Spleen (tissue), 11 donors: Measurements from ENCODE around the gene NUDT3. TPM values are rescaled to one million over a fixed set of nuclear protein-coding genes. Genes with fewer than 3 reads are reported as not detected.

Source experiments
- DNase-seq: peaks from one replicate; pipeline ENCODE4 v3.0.0-alpha.2; 2020
- H3K27ac ChIP-seq, 8 donors: fragments of 200-600 bp; sonication (generic) in 7 of 8; 1 replicate in 4 of 8; 2 replicates in 4 of 8; pipeline versions ENCODE4 v1.5.0 to v1.8.0; 2016 to 2021; ENCODE audit warnings: inconsistent platforms in 4 of 8, mild to moderate bottlenecking in 4 of 8, moderate library complexity in 1 of 8
- H3K27me3 ChIP-seq, 7 donors: fragments of 200-600 bp; sonication (generic) in 6 of 7; replicated peaks in 1 of 7; 1 replicate in 4 of 7; 2 replicates in 3 of 7; pipeline versions ENCODE4 v1.5.0 to v1.8.0; 2016 to 2021; ENCODE audit warnings: inconsistent platforms in 3 of 7, mild to moderate bottlenecking in 1 of 7
- H3K36me3 ChIP-seq, 6 donors: fragments of 200-600 bp; sonication (generic) in 5 of 6; 1 replicate in 4 of 6; 2 replicates in 2 of 6; pipeline versions ENCODE4 v1.5.0 to v1.8.0; 2016 to 2021; ENCODE audit warnings: inconsistent platforms in 2 of 6
- H3K4me1 ChIP-seq, 6 donors: fragments of 200-600 bp; sonication (generic) in 5 of 6; 1 replicate in 3 of 6; 2 replicates in 3 of 6; pipeline versions ENCODE4 v1.5.0 to v1.8.0; 2016 to 2021; ENCODE audit warnings: inconsistent platforms in 3 of 6
- H3K4me3 ChIP-seq, 8 donors: fragments of 200-600 bp; sonication (generic) in 7 of 8; 1 replicate in 4 of 8; 2 replicates in 4 of 8; pipeline versions ENCODE4 v1.5.0 to v1.8.0; 2016 to 2021; ENCODE audit warnings: inconsistent platforms in 4 of 8, mild to moderate bottlenecking in 4 of 8, moderate library complexity in 2 of 8
- H3K9me3 ChIP-seq, 8 donors: fragments of 200-600 bp; sonication (generic) in 7 of 8; 1 replicate in 4 of 8; 2 replicates in 4 of 8; pipeline versions ENCODE4 v1.5.0 to v1.8.0; 2016 to 2021; ENCODE audit warnings: inconsistent platforms in 4 of 8
- POLR2A ChIP-seq, 3 donors: fragments of 450-650 bp; IDR thresholded peaks; one replicate each; pipeline ENCODE4 v1.5.1; 2017; ENCODE audit warnings: antibody characterized with exemption in 3 of 3, mild to moderate bottlenecking in 1 of 3
- POLR2AphosphoS5 ChIP-seq, 3 donors: sonication (generic); formaldehyde crosslinking; IDR thresholded peaks; one replicate each; pipeline ENCODE4 v1.5.1; 2017; ENCODE audit warnings: antibody characterized with exemption in 3 of 3
- WGBS, 5 donors: extraction: QIAGEN DNeasy Blood & Tissue Kit in 3 of 5; methylation state at CpG; one replicate each; pipeline versions ENCODE4 v1.1.5 to v1.1.7; 2013 to 2018; 5-methylcytosine and 5-hydroxymethylcytosine counted together
- intact Hi-C: fragments of 100-400 bp; cut with DNase I; formaldehyde crosslinking; loops from one replicate; pipeline ENCODE4 v1.15.0; 2023; ENCODE audit warnings: low total_unique reads
- polyA plus RNA-seq, 3 donors: library from polyadenylated mRNA; stranded (reverse); fragments of 200-250 nt; gene quantifications; one replicate each; pipeline ENCODE4 v1.2.1, GENCODE V29; 2013
- total RNA-seq, 7 donors: library from RNA; depleted of rRNA in 3 of 7; stranded (reverse); fragments of >200 nt in 3 of 7; fragmentation: NEBNext Ultra II Directional in 4 of 7; extraction: Animal tissue kit (Norgen Biotek cat#: 25700) in 4 of 7; gene quantifications; one replicate each; pipeline versions ENCODE4 v1.1.0 to v1.2.1, GENCODE V29; 2016 to 2021
- TF ChIP-seq, protein P1 (sequence below), 11 experiments: fragments of 200-600 bp in 7 of 11; fragments of 450-650 bp in 4 of 11; sonication (generic) in 4 of 11; IDR thresholded peaks in 8 of 11; conservative IDR thresholded peaks in 3 of 11; 1 replicate in 7 of 11; 2 replicates in 4 of 11; pipeline versions ENCODE4 v1.4.0 to v1.8.0; 2016 to 2021; ENCODE audit warnings: antibody characterized with exemption in 11 of 11, inconsistent platforms in 4 of 11, mild to moderate bottlenecking in 1 of 11
- donor health status: healthy with polysubstance abuse.
- donor health status: DM: no; HTN: no; CAD: no; lungs with moderate emphysema.
- donor health status: DM: no; HTN: no; CAD: no.
- donor health status: Bipolar disorder and iron deficiency.
- donor health status: healthy.
- donor health status: DM: no; HTN: no; CAD: no.
- donor health status: DM: yes; HTN: yes; CAD: no.

The NUDT3 gene
- total and polyA plus RNA-seq, 10 donors, result 9.2 to 54.2 (median 37.8) TPM

DNA sequence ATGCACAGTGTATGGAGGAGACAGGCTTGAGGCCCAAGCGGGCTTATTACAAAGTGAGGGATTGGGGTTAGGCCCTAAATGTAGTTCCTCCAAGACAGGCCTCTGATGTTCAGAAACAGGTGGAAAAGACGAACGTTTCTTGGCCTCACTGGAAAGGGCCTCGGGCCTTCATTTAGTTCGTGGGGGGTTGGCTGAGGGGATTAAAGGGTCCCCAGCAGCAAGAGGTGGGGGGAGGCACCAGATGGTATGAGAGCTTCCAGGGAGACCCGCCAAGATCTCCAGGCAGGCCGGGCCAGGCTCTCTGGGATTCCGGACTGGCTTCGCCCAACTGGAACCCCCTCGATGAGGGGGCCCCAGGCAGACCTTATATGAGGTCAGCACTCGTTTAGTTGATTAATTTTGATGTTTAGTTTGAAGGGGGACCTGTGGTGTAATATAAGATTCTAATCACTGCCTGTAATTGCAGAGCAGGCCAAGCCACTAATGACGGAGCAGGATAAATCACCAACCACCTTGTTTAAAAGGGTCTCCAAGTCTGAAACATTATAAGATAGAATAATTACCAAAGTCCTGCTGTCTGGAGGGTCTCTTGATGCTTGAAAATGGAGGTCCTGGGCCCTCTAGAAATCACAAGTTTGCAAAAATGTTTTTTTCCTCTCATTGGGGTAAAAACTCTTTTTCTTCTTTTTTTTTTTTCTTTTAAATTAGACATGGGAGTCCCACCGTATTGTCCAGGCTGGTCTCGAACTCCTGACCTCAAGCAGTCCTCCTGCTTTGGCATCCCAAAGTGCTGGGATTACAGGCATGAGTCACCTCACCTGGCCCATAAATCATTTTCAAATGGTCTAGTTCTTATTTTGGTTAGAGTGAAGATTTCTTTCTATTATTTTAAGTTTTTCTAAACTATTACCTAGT is 153.6 kb downstream of the NUDT3 start:
- Histone ChIP-seq H3K9me3 (no peaks in the 10 kb centered on the region), H3K27me3 (no peaks in the 10 kb centered on the region), H3K4me1 (peaks cover 10 to 69% (median 41%) of the 10 kb centered on the region in 6 donors), H3K4me3 (peak overlapping the region; percentile 48 to 87 (median 68)), H3K27ac (peak overlapping the region in 6 of 8 donors; percentile 62 to 97 (median 88)), H3K36me3 (peaks cover 0 to 39% (median 25%) of the 10 kb centered on the region in 6 donors)
- TF ChIP-seq POLR2A (IDR thresholded peaks at IDR 0.05), result no peak
- no peak for TF ChIP-seq POLR2AphosphoS5 (IDR thresholded peaks at IDR 0.05)
- TF ChIP-seq, protein P1, sequence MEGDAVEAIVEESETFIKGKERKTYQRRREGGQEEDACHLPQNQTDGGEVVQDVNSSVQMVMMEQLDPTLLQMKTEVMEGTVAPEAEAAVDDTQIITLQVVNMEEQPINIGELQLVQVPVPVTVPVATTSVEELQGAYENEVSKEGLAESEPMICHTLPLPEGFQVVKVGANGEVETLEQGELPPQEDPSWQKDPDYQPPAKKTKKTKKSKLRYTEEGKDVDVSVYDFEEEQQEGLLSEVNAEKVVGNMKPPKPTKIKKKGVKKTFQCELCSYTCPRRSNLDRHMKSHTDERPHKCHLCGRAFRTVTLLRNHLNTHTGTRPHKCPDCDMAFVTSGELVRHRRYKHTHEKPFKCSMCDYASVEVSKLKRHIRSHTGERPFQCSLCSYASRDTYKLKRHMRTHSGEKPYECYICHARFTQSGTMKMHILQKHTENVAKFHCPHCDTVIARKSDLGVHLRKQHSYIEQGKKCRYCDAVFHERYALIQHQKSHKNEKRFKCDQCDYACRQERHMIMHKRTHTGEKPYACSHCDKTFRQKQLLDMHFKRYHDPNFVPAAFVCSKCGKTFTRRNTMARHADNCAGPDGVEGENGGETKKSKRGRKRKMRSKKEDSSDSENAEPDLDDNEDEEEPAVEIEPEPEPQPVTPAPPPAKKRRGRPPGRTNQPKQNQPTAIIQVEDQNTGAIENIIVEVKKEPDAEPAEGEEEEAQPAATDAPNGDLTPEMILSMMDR (IDR thresholded peaks at IDR 0.05 in 8 of 11, conservative IDR thresholded peaks at IDR 0.05 in 3 of 11), result no peak
- intact Hi-C loops, result no loop called here
- WGBS, 5 donors, result 61 to 72% (median 66%) methylated on average over 14 of the region's 14 CpGs
- peak; percentile 80 for DNase-seq

DNA sequence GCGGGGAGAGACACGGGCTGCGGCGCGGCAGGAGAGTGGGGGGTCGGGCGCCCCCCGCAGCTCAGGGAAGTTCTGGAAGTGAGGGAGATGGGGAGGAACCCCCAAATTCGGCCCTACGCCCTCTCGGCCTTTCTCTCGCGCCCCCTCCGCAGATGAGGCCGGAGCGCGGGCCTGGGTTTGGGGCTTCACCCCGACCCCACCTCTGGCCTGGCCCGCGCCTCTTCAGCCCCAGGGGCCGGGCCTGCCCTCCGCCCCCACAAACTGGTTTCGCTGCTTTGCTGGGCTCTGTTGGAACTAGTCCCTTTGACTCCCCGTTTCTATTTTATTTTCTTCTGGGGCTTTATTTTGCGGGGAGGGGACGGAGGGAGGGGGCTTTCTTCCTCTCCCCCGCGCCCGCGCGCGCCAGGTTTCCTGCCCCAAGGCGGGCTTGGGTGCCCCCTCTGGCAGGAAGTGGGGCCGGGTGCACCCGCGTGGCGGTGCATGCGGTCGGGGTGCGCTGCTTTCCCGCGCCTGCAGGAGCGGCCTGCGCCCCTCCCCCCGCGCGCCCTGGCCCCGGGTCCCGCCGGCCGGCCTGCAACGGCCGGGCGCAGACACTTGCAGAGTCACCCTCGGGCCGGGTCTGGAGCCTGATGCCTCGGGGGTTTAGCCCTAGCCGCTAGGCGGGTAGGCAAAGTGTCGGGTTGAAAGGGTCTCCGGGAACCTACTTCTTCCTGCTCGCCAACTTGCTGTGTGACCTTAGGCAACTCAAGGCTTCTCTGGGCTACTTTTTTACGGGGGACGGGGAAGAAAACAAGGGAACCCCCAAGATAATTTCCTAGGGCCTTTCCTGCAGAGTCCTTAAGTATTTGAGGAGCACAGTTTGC is 154.5 kb downstream of the NUDT3 start:
- peaks cover 8 to 60% (median 33%) of the 10 kb centered on the region in 6 donors for H3K4me1 ChIP-seq
- H3K4me3 ChIP-seq, result peak overlapping the region; percentile 48 to 87 (median 68)
- peaks cover 0 to 30% (median 23%) of the 10 kb centered on the region in 6 donors for H3K36me3 ChIP-seq
- intact Hi-C loops, result no loop called here
- no peaks in the 10 kb centered on the region for H3K9me3 ChIP-seq
- peak overlapping the region; percentile 62 to 97 (median 86) for H3K27ac ChIP-seq
- H3K27me3 ChIP-seq, result no peaks in the 10 kb centered on the region
- DNase-seq, result peak; percentile 93
- TF ChIP-seq POLR2AphosphoS5 (IDR thresholded peaks at IDR 0.05) (peak; percentile 37 to 77 (median 58)), POLR2A (IDR thresholded peaks at IDR 0.05) (no peak)
- TF ChIP-seq, protein P1 (IDR thresholded peaks at IDR 0.05 in 8 of 11, conservative IDR thresholded peaks at IDR 0.05 in 3 of 11), result peak in 10 of 11 experiments; percentile 8 to 63 (median 40)
- 2 to 6% (median 3%) methylated on average over 46 to 64 of the region's 64 CpGs for WGBS, 5 donors

DNA sequence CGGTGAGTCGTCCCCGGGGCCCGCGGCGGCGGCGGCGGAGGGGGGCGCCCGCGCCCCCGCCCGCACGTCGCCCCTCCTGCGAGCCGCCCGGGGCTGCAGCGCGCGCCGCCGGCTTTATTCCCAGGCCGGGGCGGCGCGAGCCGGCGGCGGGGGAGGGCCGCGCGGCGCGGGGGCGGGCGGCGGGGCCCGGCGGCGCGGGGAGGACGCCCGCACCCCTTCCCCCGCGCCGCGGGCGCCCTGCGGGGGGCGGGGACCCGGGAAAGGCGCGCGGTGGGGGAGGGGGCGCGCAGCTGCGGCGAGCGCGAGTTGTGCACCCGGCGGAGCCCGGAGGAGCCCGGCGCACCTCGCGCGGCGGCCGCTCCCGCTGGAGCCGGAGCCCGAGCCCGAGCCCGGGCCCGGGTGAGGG is 155.2 kb downstream of the NUDT3 start:
- peaks cover 8 to 54% (median 32%) of the 10 kb centered on the region in 6 donors for H3K4me1 ChIP-seq
- peak overlapping the region; percentile 48 to 87 (median 68) for H3K4me3 ChIP-seq
- intact Hi-C loops, result no loop called here
- H3K36me3 ChIP-seq, result peaks cover 0 to 24% (median 17%) of the 10 kb centered on the region in 6 donors
- peak overlapping the region; percentile 62 to 97 (median 95) for H3K27ac ChIP-seq
- no peaks in the 10 kb centered on the region for H3K27me3 ChIP-seq
- WGBS, 5 donors, result 0 to 1% (median 1%) methylated on average over 3 to 78 of the region's 78 CpGs
- DNase-seq, result no peak
- TF ChIP-seq POLR2AphosphoS5 (IDR thresholded peaks at IDR 0.05), result no peak
- no peak for TF ChIP-seq POLR2A (IDR thresholded peaks at IDR 0.05)
- TF ChIP-seq, protein P1 (IDR thresholded peaks at IDR 0.05 in 8 of 11, conservative IDR thresholded peaks at IDR 0.05 in 3 of 11), result no peak
- no peaks in the 10 kb centered on the region for H3K9me3 ChIP-seq
